WI38 (cell line): Measurements from ENCODE around the gene CSNK1G2.

Source experiments
- H3K4me3 ChIP-seq: 2 replicates; pipeline ENCODE4 v1.5.1; 2011; ENCODE audit warnings: low read depth, mild to moderate bottlenecking, control low read depth, low read length
- TF ChIP-seq, protein P1 (sequence below): IDR thresholded peaks from 2 replicates; pipeline ENCODE4 v1.5.1; 2012; ENCODE audit warnings: low read depth, mild to moderate bottlenecking, control low read depth, low read length

Gene CSNK1G2

DNA sequence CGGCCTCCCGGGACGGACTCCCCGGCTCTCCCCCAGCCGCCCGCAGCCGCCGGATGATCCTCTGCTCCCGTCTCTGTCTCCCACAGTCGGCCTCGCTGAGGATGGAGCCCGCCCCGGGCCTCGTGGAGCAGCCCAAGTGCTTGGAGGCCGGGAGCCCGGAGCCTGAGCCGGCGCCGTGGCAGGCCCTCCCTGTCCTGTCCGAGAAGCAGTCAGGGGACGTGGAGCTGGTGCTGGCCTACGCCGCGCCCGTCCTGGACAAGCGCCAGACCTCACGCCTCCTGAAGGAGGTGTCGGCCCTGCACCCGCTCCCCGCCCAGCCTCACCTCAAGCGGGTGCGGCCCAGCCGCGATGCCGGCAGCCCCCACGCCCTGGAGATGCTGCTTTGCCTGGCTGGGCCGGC lies 29.0 kb upstream of the CSNK1G2 start:
- TF ChIP-seq, protein P1, sequence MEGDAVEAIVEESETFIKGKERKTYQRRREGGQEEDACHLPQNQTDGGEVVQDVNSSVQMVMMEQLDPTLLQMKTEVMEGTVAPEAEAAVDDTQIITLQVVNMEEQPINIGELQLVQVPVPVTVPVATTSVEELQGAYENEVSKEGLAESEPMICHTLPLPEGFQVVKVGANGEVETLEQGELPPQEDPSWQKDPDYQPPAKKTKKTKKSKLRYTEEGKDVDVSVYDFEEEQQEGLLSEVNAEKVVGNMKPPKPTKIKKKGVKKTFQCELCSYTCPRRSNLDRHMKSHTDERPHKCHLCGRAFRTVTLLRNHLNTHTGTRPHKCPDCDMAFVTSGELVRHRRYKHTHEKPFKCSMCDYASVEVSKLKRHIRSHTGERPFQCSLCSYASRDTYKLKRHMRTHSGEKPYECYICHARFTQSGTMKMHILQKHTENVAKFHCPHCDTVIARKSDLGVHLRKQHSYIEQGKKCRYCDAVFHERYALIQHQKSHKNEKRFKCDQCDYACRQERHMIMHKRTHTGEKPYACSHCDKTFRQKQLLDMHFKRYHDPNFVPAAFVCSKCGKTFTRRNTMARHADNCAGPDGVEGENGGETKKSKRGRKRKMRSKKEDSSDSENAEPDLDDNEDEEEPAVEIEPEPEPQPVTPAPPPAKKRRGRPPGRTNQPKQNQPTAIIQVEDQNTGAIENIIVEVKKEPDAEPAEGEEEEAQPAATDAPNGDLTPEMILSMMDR: no peak
- H3K4me3 ChIP-seq: no peak overlapping the region

DNA sequence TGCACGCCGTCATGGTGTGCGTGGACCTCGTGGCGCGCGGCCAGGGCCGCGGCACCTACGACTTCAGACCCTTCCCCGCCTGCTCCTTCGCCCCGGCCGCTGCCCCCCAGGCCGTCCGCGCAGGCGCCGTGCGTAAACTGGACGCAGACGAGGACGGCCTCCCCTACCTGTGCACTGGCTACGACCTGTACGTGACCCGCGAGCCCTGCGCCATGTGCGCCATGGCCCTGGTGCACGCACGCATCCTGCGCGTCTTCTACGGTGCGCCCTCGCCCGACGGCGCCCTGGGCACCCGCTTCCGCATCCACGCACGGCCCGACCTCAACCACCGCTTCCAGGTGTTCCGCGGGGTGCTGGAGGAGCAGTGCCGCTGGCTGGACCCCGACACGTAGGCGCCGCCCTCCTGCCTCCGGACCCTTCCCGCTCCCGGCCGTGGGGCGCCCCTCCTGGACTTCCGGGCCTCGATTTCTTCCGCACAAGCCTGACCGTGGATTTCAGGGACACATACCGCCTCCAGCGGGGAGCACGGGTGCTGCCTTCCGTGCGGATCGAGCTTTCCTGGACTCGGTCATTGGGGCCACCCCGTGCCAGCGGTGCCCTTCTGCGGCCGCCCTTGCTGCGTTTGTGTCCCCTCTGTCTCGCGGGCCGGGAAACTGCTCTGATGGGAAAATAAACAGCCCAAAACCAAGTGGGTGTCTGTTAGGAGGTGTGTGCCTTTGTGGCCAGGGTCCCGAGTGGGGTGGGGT lies 28.0 kb upstream of the CSNK1G2 start:
- TF ChIP-seq, protein P1: no peak
- H3K4me3 ChIP-seq: no peak overlapping the region

DNA sequence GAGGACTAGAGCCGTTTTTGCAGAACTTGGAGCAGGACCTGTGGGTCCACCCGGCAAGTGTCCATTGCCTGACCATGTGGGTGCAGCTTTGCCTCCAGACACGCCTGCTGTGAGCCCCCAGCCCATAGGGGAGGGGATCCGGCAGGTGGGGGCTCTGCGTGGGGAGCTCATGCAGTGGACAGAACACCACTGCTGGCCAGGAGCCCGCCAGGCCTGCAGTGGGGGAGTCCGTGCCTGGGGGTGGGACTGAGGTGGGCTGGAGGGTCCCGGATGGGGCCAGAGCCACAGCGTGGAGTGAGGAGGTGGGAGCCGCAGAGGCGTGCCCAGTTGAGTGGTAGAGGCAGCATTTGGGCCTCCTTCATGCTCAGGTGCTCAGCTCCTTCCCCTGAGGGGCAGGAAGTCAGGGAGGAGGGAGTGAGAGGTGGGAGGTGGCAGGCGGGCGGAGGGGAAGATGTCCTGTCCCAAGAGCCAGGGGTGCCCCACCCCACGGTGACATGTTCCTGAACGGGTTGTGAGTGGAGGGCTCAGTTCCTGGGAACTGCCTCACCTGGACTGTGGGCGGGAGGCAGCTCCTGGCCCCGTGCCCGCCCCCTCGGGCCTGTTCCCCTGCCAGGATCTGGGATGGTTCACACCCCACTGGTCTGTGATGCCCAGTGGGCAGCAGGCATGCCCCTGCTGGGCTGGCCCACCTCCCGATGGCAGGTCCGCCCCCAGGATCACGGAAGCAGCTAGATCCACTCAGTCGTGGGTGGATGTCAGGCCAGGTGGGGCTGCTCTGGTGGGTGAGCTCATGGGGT lies 27.0 kb upstream of the CSNK1G2 start:
- no peak overlapping the region for H3K4me3 ChIP-seq
- TF ChIP-seq, protein P1: no peak

DNA sequence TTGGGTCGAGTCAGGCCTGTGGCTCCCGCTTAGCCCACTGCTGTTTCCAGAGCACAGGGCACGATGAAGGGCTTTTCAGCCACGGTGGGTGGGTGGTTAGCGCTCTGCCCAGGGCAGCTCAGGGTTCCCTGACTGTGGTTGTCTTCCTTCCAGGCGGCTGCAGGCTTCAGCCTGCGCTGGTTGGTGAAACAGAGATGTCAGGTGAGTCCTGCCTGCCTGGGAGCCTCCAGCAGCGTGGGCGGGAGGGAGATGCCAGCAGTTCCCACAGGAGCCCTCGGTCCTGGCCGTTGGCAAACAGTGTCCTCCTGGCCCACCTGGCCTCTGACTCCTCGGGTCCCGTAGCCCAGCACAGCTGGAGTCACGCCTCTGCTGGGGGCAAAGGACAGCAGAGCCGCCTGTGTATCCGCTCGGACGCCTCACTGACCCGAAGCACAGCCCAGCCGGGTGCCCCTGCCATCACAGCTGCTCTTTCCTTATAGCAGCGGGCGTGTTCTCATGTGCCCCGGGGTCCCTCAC lies 26.1 kb upstream of the CSNK1G2 start:
- H3K4me3 ChIP-seq: no peak overlapping the region
- TF ChIP-seq, protein P1: no peak

DNA sequence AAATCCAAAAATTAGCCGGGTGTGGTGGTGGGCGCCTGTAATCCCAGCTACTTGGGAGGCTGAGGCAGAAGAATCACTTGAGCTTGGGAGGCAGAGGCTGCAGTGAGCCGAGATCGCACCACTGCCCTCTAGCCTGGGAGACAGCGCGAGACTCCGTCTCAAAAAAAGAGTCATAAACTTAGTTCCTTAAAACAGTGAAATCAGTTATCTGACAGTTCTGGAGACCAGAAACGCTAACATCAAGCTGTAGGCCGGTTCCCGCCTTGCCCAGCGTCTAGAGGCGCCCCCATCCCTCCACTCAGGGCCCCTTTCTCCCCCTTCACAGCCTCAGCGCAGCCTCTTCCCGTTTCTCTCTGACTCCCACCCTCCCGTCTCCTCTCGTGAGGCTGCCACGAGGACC lies 23.8 kb upstream of the CSNK1G2 start:
- TF ChIP-seq, protein P1: no peak
- H3K4me3 ChIP-seq: no peak overlapping the region

DNA sequence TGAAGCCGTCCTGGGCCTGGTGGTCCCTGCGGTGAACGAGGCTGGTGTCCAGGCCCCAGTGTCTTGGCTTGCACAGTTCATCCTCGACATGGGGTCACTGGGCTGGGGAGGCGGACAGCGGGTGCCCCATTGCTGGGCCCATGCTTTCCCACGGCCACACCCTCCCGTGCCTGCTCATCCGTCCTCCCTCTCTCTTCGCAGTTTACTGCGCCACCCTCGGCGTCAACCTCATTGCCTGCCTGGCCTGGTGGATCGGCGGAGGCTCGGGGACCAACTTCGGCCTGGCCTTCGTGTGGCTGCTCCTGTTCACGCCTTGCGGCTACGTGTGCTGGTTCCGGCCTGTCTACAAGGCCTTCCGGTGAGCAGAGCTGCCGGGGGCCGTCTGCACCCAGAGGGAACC lies 23.0 kb upstream of the CSNK1G2 start:
- H3K4me3 ChIP-seq: no peak overlapping the region
- TF ChIP-seq, protein P1: no peak

DNA sequence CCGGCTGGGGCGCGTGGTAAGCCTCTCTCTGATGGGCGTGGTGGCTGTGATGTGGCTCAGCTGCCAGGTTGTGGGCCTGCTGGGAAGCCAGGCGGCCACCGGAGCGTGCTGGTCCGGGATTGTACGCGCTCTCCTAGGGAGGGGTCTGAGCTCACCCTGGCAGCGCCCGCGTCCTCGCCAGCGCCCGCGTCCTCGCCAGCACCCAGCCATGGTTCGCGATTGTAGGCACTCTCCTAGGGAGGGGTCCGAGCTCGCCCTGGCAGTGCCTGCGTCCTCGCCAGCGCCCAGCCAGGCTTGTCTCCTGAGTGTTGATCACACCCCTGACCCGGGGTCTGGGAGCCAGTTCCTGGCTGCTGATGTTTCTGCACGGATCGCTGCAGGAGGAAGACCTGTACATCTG lies 22.0 kb upstream of the CSNK1G2 start:
- no peak overlapping the region for H3K4me3 ChIP-seq
- TF ChIP-seq, protein P1: no peak
